Daoy (cell line): ENCODE results near the gene SNX9. TPM values are rescaled to one million over a fixed set of nuclear protein-coding genes. Genes with fewer than 3 reads are reported as not detected.
"Not testable (repeated sequence)": the region's sequence is repeated elsewhere in the genome, so short reads cannot be mapped to it uniquely, and the experiment has no call there.

Experiments used
- DNase-seq: peaks from one replicate; pipeline ENCODE4 v3.0.0-alpha.2; 2015; ENCODE audit warnings: low read depth
- total RNA-seq: library from RNA; depleted of rRNA; stranded (reverse); fragments of >200 nt; shearing (Covaris generic); gene quantifications from 2 replicates; pipeline ENCODE4 v1.2.3, GENCODE V29; 2014

The SNX9 gene
- total RNA-seq, 1 experiment from 2014 or later, result 47.4 TPM

DNA sequence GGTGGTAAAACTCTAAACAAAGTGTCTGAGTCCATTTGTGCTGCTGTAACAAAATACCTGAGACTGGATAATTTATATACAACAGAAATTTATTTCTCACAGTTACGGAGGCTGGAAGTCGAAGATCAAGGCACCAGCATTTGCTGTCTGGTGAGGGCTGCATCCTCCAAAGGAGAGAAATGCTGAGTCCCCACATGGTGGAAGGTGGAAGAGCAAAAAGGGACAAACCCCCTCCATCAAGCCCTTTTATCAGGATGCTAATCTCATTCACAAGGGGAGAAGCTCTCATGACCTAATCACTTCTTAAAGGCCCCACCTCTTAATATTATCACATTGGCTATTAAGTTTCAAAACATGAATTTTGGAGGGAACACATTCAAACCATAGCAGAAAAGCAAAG lies 102.7 kb downstream of the SNX9 start:
- no peak for DNase-seq

DNA sequence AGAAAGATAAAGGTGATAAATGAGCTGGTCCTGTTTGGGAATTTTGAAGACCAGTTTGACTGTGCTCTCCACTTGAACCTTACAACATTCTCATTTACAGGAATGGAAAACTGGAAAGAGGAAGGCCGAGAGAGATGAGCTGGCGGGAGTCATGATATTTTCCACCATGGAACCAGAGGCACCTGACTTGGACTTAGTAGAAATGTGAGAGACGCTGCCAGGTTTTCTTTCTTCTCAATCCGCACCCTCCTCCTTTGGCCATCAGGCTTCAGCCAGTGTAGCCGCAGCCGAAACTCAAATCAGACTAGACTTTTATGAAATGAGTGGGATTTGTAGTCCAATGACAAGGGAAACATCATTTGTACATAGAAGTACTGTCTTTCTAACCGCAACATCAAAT lies 104.0 kb downstream of the SNX9 start:
- DNase-seq, result no peak

DNA sequence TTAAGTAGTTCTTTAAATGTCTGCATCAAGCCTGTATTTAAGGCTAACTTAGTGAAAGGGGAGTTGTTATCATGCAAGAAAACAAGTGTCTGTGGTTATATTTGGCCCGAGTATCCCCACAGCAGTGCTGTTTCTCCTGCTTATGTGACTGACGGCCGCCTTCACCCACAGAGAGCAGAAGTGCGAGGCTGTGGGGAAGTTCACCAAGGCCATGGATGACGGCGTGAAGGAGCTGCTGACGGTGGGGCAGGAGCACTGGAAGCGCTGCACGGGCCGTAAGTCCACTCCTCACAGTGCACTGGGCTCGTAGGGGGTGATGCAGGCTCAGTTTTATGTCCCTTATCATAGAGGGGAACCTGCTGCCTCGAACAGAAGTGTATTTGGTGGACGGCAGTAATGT lies 105.4 kb downstream of the SNX9 start:
- no peak for DNase-seq

GRCh38 chr6:157929076-157929475 lies 106.0 kb downstream of the SNX9 start:
- DNase-seq, result no peak

DNA sequence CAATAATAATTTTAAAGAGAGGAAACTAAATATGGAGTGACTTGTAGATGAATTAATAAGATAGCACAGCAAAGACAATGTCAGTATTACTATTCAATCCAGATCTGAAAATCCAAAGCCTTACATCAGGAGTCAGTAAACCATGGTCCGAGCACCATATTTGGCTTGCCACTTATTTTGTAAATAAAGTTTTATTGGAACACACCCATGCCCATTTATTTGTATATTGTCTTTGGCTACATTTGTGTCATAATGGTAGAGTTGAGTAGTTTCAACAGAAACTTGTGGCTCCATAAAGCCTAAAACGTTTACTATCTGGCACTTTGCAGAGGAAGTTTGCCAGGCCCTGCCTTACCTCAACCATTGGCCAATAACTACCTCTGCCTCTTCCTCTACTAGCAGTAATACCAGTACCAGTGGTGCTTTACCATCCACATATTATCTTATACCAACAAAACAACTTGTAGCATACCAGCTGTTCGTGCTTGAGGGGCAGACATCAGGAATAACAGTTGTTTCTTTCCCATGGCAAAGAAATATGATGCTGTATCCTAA lies 106.8 kb downstream of the SNX9 start:
- no peak for DNase-seq

DNA sequence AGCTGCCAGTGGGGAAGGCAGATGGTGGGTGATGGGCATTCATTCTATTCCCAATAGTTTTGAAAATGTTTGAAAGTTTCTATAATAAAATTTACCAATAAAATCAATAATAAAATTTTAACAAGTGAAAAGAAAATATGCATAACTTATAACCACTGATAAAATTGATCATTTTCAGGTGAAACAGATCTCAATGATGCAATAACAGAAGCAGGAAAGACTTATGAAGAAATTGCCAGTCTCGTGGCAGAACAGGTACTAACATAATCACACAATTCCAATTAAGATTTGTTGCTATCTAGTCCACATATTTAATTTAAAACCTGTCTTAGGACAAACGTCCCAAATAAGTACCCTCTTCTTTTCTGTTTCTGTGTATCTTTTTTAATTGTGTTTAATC lies 112.7 kb downstream of the SNX9 start:
- DNase-seq, result no peak

DNA sequence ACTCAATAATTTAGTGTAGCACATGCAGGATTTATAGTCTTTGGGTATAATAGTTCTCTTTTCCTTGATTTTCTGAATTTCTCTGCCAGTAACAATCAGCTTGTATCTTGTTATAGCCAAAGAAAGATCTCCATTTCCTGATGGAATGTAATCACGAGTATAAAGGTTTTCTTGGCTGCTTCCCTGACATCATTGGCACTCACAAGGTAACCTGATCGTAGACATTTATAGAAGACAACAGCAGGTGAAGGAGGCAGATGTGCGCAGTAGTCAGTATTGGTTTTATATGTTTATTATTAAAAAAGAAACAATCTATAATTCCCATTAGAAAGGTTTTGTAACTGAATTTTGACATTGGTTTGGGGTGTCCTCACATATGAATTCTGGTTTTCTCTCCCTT lies 114.3 kb downstream of the SNX9 start:
- no peak for DNase-seq

- no peak for DNase-seq
Observed at GRCh38 chr6:157937916-157938315, 114.9 kb downstream of the SNX9 start.

DNA sequence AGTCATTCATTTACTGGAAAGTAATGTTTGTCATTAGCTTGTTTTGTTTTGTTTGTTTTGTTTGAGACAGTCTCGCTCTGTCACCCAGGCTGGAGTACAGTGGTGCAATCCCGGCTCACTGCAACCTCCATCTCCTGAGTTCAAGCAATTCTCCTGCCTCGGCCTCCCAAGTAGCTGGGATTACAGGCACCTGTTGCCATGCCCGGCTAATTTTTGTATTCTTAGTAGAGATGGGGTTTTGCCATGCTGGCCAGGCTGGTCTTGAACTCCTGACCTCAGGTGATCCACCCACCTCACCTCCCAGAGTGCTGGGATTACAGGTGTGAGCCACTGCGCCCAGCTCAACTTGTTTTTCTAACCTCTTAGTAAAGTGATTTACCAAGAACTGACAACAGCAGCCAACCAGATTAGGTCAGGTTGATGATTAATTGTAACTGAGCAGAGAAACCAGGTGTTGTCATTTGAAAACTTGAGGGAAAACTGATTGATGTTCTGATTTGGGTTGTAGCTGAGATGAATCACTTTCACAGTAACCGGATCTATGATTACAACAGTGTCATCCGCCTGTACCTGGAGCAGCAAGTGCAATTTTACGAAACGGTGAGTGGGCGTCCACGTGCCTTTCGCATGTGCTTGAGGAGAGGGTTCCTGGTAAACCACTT lies 117.5 kb downstream of the SNX9 start:
- not testable (repeated sequence) for DNase-seq

DNA sequence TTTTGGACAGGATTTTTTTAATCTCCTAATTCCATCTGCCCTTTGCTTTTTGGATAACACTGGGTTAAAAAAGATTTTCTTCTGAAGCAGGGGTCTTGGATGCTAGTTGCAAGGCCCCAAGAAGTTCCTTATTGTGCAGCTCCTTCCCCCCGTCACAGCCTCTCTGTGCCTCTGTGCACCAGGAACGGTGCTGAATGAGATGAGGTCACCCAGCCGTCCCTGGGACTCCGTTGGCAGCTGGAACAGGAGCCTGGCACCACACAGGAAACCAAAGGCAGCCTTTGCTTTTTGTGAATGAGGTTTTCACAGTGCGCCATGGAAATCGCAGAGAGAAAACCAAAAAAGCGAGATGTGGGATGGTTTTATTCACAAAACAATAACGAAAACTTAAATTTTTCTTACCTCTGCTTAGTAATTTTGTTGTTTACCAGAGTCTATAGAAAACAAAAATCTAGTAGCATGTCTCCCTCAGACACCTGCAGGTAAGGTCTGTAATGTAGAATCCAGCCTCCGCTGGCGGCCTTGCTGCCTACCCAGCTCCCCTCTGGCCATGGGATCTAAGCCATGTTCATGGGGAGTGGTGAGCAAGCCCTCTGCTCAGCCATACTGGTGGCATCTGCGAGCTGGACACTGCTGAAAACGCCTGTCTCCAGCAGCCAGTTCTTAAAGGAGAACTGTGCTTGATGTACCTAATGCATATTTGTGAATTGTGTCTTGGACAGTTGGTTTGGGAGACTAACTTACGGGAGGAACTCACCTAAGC lies 118.2 kb downstream of the SNX9 start:
- no peak for DNase-seq

GRCh38 chr6:157942351-157942750 lies 119.3 kb downstream of the SNX9 start:
- no peak for DNase-seq

GRCh38 chr6:157943249-157943963 lies 120.4 kb downstream of the SNX9 start:
- no peak for DNase-seq

GRCh38 chr6:157943964-157944283 lies 120.9 kb downstream of the SNX9 start:
- no peak for DNase-seq

GRCh38 chr6:157944983-157945931 lies 122.2 kb downstream of the SNX9 start:
- peak; percentile 34 for DNase-seq

- DNase-seq, result no peak
Observed at GRCh38 chr6:157946053-157946617, 123.1 kb downstream of the SNX9 start.

GRCh38 chr6:157946865-157947532 lies 124.0 kb downstream of the SNX9 start:
- DNase-seq, result no peak

- not testable (repeated sequence) for DNase-seq
Observed at GRCh38 chr6:157950899-157951298, 127.9 kb downstream of the SNX9 start.

DNA sequence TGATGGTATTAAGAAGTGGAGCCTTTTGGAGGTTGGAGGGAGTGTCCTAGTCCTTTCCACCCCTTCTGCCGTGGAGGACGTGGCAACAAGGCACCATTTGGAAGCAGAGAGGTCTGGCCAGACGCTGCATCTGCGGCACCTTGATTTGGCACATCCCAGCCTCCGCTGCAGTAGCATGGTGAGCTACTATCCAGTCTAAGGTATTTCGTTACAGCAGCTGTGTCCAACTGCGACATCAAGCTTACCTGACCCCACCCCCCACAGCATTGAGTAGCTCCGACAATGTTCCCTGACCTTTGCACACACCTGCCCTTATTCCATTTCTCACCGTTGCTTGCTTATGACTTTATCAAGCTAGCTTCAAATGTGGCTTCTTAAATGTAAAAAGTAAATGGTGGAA lies 128.8 kb downstream of the SNX9 start:
- DNase-seq, result no peak

DNA sequence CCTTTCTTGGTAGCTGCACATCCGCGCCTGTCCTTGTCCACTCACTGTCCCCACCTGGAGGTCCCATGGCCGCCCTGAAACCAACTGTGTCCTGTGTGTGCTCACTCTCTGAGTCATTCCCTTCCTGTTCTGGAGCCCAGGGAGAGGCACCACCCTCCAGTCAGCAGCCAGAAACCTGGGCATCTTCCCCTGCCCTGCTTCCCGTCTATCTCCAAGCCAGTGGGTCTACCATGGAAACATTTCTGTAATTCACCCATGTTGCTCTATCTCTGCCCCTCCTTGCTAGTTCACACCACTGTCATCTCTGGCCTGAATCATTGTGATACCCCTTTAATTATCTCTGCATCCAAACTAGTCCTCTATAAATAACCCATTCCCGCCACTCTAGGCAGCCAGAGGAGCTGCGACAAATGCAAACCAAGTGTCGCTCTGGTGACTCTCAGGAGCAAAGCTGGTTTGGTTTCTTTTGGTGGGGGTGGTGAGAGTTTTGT lies 129.9 kb downstream of the SNX9 start:
- DNase-seq, result peak; percentile 64

DNA sequence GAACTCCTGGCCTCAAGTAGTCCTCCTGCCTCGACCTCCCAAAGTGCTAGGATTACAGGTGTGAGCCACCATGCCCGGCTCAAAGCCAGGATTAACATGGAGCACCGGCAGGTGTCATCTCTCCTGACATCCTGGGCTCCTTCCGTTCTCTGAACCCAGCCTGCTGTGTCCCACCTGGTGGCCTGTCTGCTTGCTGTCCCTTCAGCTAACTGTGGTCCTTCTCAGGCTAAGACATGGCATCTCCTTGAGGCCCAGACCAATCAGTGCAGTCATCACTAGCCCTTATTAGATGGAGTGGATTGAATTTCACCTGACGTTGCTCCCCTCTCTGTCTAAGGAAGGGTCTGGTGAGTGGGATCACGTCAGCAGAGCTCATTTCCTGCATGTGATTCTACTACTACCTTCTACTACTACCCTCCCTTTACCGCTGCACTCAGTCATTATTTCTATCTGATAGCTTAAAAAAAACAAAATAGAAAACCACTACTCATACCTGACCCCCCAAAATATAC lies 130.6 kb downstream of the SNX9 start:
- DNase-seq, result no peak
